GM18868 (cell line): ENCODE data around the gene SLC4A1.

Source experiments
- ATAC-seq: cut with Tn5 transposase; IDR thresholded peaks from one replicate; pipeline ENCODE4 v1.9.1; 2021; ENCODE audit warnings: mild to moderate bottlenecking, moderate library complexity; ENCODE audit not compliant: unreplicated experiment

Gene SLC4A1

GRCh38 chr17:44284024-44284400 is 16.1 kb upstream of the SLC4A1 start:
- no peak for ATAC-seq

DNA sequence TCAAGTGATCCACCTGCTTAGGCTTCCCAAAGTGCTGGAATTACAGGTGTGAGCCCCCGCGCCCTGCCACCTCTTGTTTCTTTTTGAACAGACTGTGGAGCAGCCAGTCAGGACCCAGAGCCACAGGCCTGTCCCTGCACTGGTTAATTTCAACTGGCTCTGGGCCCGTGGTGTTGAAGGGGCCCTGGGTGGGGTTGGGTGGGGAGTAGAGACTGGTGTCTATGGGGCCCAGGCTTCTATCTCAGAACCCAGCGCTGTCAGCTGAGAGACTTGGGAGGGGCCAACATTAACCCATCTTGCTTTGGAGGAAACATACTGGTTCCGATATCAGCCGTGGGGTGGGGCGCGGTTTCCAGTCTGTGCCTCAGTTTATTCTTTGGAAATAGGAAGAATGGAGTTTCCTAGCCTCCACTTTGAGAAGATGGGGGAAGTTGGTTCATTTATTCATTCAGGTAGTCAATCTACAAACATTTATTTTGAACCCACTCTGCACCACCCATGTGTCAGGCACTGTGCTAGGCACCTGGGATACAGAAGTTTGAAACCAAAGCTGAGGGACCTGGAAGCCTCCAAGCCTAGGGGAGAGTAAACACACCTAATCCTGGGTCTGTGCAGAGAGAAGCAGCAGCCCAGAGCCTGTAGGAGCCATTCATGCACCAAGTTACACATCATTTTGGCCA is 15.5 kb upstream of the SLC4A1 start:
- ATAC-seq: no peak

GRCh38 chr17:44282264-44282663 is 14.3 kb upstream of the SLC4A1 start:
- ATAC-seq: no peak

DNA sequence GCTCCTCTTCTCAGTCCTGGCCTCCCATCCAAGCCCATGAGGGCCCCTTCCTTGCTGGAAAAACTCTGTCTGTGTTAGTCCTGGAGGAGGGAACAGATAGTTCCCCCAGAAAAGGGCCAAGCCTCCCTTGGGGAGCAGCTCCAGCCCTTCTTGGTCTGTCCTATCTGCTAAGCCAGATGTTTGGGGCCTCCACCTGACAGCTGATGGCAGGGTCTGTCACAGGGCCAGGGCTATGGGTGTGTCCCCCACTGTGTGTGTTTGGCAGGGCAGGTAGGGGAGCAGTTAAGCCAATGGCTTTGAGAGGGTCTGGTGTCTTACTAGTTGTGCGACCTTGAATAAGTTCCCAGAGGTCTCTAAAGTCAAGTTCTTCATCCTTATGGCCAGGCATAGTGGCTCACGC is 13.6 kb upstream of the SLC4A1 start:
- no peak for ATAC-seq

DNA sequence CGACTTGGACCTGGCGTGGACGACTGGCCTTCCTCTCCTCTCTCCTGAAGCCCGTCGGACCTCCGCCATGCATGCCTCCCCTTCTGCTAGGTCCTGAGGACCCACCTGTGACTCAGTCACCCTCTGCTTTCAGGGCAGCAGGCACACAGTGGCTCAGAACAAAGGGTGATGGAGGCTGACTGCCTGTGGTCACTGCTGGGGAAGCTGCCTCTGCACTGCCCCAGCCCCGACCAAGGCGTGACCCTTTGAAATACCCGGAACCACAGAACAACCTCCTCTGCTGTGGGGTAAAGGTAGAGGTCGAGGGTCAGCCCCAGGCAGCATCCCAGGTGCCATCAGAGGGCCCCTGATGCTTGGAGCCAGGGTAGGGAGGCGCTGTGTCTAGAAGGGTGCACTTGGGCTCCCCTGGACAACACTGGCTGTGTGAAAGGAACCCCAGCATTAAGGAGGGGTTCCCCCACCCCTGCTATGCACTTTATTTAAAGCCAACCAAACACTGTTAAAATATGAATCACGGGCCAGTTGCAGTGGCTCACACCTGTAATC is 12.5 kb upstream of the SLC4A1 start:
- no peak for ATAC-seq

DNA sequence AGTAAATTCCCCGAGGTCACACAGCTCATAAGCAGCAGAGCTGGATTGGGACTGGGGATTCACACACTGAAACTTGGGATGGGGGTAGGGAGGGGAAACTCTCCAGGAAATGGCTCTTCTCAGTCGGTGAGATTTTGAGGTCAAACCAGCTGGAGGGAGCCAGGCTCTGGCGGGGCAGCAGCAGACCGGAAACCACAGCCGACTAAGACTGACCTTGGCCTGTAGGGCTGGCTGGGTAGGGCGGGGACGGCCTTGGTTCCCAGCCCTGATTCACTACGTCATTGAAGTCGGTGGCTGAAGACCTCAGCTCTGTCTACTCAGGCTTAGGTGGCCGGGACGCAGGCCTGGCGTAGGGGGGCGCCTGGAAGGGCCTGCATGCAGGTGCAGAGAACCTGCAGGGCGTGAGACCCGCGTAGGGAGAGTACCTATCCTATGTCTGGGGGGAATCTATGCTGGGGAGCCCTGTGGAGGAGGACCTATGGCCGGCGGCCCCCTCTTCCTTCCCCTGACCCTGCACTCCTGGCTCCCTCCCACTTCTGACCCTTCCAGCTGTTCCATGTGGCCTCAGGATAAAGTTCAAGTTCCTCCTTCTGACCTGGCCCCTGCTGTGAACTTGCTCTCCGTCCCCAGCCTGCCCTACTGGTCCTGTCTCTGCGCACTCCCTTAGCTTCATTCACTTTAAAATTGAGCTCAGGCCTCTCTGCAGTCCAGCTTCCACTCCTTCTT is 11.9 kb upstream of the SLC4A1 start:
- ATAC-seq: no peak

DNA sequence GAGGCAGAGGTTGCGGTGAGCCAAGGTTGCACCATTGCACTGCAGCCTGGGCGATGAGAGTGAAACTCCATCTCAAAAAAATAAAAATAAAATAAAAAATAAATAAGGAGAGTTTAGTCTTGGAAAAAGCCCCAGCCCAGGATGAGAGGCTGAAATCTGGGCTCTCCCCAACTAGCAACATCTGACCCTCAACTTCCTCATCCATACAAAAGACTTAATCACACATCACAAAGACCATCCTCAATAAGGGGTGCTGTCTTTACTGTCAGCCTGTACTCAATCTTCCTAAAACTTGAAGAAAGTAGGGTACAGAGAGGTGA is 11.4 kb upstream of the SLC4A1 start:
- ATAC-seq: no peak

GRCh38 chr17:44277976-44278375 is 10.0 kb upstream of the SLC4A1 start:
- ATAC-seq: no peak

DNA sequence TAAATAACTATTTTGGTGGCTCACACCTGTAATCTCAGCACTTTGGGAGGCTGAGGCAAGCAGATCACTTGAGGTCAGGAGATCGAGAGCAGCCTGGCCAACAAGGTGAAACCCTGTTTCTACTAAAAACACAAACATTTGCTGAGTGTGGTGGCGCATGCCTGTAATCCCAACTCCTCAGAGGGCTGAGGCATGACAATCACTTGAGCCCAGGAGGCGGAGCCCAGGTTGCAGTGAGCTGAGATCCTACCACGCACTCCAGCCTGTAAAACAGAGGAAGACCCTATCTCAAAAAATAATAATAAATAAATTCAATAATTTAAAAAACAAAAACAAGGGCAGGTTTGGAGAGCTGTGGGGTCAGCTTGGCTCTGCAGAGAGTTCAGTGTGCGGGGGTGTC is 5.7 kb upstream of the SLC4A1 start:
- no peak for ATAC-seq

DNA sequence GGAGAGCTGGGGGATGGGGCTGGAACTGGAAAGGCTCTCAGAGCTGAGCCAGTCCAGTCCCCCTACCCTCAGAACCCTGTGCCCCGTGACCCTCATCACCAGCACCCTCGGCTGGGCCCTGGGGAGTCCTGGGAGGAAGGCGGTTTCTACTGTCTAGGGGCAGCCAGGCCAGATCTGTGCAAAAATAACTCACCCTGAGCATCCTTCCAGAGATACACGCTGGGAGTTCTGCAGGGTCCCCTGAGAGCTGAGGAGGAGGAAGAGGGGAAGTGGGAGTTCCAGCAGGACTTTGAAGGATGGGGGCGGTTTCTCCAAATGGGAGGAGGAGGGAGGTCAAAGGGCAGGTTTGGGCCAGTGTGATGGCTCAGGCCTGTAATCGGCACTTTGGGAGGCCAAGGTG is 5.0 kb upstream of the SLC4A1 start:
- no peak for ATAC-seq

- no peak for ATAC-seq
These were observed 4.5 kb upstream of the SLC4A1 start for GRCh38 chr17:44272321-44272951.

DNA sequence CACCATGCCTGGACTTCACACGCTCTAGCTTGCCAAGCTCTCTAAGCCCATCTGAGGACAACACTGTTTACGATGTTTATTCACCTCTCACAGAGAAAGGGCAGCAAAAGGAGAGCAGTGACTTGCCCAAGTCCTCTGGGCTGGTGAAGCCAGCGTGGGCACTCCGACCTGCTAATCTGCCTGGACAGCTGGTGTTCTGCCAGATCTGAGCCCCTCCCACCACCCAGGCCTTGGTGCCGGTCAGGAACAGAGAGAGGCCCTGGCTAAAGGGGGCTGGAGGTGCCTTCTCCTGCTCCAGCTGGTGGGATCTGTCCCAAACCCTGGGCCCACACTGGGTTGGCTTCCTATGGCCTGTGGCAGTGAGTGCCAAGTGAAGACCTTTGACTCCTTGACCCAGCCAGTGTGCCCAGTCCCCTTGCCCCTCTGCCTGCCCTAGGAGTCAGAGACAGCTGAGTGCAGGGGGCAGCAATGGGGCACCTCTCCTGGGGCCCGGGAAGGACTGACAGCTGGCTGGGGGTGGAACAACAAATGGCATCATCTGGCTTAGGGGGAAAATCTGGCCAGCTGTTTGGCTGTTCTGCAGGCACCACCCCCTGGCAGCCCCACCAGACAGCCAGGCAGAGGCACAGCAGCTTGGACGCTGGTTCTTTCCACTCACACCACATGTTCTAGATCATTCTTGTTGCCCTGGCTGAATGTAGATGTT is 1.8 kb upstream of the SLC4A1 start:
- ATAC-seq: no peak

- no peak for ATAC-seq
These were observed 987 bp upstream of the SLC4A1 start for GRCh38 chr17:44268709-44269534.

DNA sequence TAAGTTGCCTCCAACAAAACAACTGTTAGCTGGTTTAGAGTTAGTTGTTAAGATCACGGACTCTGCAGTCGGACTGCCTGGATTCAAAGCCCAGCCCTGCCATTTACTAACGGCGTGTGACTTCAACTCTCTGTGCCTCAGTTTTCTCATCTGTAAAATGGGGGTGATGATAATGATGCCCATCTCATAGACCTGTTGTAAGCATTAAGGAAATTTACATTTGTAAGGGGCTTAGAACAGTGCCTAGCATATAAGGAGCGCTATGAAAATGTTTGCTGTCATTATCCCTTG is 825 bp downstream of the SLC4A1 start:
- ATAC-seq: no peak

DNA sequence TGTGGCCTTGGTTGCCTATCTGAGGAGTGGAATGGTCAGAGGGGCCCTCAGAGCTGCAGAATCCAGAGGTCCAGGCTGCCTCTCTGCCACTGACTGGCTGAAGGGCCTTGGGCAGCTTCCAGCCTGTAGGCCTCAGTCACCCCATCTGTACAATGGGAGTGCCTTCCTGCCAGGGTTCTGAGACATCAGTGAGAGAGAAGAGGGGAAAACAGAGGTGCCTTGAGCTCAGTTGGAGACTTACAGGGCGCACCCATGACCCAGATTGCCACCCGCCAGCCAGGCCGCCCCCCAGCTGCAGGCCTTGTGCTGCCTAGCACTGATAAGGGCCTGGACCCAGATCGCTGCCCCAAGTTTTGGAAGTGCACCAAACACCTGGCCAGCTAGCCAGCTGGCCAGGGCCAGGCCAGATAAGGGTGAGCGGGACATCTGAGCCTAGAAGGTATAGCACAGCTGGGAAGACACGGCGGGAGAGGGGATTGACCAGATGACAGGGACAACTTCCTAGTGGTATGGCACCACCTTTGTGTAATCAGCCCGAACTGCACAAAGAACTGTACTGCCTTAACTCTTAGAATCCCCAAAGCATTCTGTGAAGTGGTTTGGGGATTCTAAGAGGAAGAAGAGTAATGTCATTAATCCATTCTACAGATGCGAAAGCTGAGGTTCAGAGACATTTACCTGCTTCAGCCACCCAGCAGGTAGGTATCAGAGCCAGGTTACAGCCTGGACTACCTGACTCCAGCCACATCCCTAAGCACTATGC is 1.4 kb downstream of the SLC4A1 start:
- ATAC-seq: no peak

- ATAC-seq: no peak
These were observed 4.5 kb downstream of the SLC4A1 start for GRCh38 chr17:44263345-44263902.

DNA sequence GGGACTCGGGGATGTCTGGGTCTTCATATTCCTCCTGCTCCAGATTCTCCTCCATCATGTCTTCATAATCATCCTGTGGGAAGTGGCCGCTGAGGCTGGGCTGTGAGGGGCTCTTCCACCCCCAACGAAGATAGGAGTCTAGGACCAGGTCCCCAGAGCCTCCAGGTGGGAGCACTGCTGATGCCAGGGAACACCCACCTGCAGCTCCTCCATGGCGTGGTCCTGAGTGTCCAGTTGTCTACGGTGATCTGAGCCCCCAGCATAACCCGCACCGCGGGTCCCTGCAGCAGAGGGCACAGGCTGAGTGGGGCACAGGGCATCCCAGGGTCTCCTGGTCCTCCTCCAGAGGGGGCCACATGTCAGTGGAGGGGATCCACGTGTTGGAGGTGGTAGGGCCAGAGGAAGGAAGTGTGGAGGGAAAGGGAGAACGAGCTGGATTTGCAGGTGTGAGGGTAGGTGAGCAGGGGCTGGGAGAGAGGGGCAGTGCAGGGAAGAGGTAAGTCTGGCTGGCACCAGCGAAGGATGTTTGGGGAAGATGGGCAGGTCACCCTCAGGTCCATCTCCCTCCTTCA is 5.2 kb downstream of the SLC4A1 start:
- no peak for ATAC-seq

DNA sequence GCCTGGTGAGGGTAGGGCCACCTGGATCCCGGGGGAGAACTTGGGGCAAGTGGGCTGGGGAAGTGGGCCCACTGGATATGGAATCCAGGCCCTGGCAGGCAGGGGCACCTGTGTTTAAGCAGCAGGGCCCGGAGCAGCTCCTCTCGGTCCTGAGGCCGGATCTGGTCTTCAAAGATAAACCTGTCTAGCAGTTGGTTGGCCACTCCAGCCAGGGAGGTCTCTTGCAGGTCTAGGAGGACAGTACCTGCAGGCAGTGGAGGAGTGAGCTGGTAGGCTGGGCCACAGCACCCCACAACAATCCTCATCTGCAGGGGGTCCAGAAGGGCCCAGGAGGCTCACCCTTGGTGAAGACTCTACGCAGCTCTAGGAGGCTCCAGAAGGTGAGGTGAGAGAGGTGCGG is 7.6 kb downstream of the SLC4A1 start:
- ATAC-seq: no peak

DNA sequence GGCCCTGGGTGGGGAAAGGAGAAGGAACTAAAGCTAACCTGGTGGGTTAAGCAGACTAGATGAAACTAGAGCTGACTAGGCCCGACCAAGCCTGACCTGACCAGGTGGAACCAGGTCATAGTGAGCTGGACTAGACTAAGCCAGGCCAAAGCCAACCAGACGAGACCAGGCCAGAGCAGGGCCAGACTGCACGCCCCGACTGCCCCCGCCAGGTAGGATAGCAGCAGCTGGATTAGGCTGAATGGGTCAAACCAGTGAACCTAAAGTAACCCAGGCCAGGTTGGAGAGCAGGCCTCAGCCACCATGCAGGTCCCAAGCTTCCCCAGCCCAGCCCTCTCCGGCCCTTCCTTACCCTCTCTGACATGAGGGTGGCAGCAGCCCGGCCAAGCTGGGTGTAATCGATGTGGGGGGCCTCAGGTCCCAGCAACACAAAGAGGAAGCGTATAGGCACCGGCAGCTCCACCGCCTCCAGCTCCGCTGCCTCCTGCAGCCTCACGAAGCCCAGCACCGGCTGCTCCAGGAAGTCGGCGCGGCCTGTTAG is 9.1 kb downstream of the SLC4A1 start:
- ATAC-seq: no peak
